ENCODE data around the gene DNAJA2. TPM values are rescaled to one million over a fixed set of nuclear protein-coding genes. Genes with fewer than 3 reads are reported as not detected.

DNAJA2 gene
- total RNA-seq, 1 donor from 2014 or later: 65.3 TPM

DNA sequence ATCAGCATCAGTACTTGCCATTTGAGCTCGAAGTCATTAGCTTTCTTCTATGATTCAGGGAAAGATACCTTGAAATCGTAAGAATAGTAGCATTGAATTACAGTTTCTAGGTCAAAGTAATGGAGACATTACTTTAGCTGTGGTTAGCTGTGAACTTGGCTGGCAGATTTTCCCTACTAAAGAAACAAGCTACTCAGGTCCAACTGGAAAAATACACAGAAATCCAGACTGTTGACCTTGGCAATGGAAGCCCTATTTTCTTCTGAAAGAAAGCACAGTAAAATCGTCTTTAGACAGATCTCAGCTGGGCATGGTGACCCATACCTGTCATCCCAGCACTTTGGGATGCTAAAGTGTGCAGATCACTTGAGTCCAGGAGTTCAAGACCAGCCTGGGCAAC is 13.4 kb upstream of the DNAJA2 start:
- DNase-seq (ENCODE audit: low read depth, low spot score): no peak
- TF ChIP-seq, protein P1, sequence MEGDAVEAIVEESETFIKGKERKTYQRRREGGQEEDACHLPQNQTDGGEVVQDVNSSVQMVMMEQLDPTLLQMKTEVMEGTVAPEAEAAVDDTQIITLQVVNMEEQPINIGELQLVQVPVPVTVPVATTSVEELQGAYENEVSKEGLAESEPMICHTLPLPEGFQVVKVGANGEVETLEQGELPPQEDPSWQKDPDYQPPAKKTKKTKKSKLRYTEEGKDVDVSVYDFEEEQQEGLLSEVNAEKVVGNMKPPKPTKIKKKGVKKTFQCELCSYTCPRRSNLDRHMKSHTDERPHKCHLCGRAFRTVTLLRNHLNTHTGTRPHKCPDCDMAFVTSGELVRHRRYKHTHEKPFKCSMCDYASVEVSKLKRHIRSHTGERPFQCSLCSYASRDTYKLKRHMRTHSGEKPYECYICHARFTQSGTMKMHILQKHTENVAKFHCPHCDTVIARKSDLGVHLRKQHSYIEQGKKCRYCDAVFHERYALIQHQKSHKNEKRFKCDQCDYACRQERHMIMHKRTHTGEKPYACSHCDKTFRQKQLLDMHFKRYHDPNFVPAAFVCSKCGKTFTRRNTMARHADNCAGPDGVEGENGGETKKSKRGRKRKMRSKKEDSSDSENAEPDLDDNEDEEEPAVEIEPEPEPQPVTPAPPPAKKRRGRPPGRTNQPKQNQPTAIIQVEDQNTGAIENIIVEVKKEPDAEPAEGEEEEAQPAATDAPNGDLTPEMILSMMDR (conservative IDR thresholded peaks at IDR 0.05): no peak
- H3K27me3 Mint-ChIP-seq (ENCODE audit: low read depth): no peaks in the 10 kb centered on the region
- H3K4me3 Mint-ChIP-seq: no peak overlapping the region
- peaks cover 3% of the 10 kb centered on the region for H3K36me3 Mint-ChIP-seq (ENCODE audit: low read depth)
- peaks cover 3% of the 10 kb centered on the region for H3K9me3 Mint-ChIP-seq
- H3K27ac Mint-ChIP-seq (ENCODE audit: unreplicated experiment): no peak overlapping the region
- H3K4me1 Mint-ChIP-seq: peaks cover 3% of the 10 kb centered on the region

DNA sequence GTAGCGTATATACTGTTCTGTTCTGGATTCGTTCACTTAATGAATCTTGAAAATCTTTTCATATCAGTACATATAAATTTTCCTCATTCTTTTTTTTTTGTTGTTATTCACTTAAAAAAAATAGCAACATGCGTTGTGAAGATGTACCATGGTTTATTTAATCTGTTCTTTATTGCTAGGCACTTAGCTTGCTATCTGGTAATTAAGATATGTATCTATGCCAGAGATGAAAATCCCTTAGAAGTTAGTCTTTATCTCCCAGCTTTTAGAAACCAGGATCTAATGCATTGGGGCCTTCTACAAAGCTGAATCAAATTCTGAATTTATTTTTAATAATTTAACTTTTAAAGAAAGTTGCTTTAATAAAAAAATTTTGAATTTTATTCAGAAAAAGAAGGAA is 13.0 kb upstream of the DNAJA2 start:
- H3K9me3 Mint-ChIP-seq: peaks cover under 1% of the 10 kb centered on the region

DNA sequence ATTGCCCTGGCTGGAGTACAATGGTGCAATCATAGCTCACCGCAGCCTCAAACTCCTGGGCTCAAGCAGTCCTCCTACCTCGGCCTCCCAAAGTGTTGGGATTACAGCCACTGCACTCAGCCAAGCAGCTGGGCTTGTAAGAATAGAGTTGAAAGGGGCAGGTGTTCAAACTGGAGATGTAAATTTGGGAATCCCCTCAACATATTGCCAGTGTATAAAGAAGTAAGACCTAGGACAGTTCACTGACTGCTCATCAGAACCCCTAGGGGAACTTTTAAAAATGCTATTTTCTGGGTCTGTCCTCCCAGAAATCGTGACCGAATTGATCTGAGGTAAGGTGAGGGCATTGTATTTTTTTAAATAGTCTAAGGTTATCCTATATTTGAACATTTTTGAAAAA is 8.9 kb upstream of the DNAJA2 start:
- Mint-ChIP-seq H3K4me3 (no peak overlapping the region), H3K9me3 (no peaks in the 10 kb centered on the region), H3K36me3 (ENCODE audit: low read depth) (no peaks in the 10 kb centered on the region), H3K27me3 (ENCODE audit: low read depth) (no peaks in the 10 kb centered on the region), H3K27ac (ENCODE audit: unreplicated experiment) (no peak overlapping the region), H3K4me1 (peaks cover under 1% of the 10 kb centered on the region)
- TF ChIP-seq, protein P1 (conservative IDR thresholded peaks at IDR 0.05): no peak
- no peak for DNase-seq (ENCODE audit: low read depth, low spot score)

More for the DNA sequence above, 13.0 kb upstream of the DNAJA2 start:
- TF ChIP-seq, protein P1 (conservative IDR thresholded peaks at IDR 0.05): no peak
- DNase-seq (ENCODE audit: low read depth, low spot score): no peak
- no peaks in the 10 kb centered on the region for H3K27me3 Mint-ChIP-seq (ENCODE audit: low read depth)
- no peak overlapping the region for H3K27ac Mint-ChIP-seq (ENCODE audit: unreplicated experiment)
- H3K36me3 Mint-ChIP-seq (ENCODE audit: low read depth): peaks cover under 1% of the 10 kb centered on the region
- no peak overlapping the region for H3K4me3 Mint-ChIP-seq
- H3K4me1 Mint-ChIP-seq: peaks cover 3% of the 10 kb centered on the region

DNA sequence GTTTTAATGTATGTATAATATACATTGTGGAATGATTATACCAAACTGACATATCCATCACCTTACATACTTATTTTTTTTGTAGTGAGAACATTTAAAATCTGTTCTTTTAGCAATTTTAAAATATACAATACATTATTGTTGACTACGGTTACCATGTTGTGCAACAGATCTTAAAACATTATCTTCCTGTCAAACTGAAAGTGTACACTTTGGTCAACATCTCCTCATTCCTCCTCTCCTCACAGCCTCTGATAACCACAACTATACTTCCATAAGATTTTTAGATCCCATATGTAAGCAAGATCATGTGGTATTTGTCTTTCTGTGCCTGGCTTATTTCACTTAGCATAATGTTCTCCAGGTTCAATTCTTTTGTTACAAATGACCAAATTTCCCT is 7.5 kb upstream of the DNAJA2 start:
- DNase-seq (ENCODE audit: low read depth, low spot score): no peak
- Mint-ChIP-seq H3K27me3 (ENCODE audit: low read depth) (no peaks in the 10 kb centered on the region), H3K36me3 (ENCODE audit: low read depth) (no peaks in the 10 kb centered on the region), H3K4me3 (no peak overlapping the region), H3K4me1 (no peaks in the 10 kb centered on the region), H3K27ac (ENCODE audit: unreplicated experiment) (no peak overlapping the region), H3K9me3 (no peaks in the 10 kb centered on the region)
- TF ChIP-seq, protein P1 (conservative IDR thresholded peaks at IDR 0.05): no peak

DNA sequence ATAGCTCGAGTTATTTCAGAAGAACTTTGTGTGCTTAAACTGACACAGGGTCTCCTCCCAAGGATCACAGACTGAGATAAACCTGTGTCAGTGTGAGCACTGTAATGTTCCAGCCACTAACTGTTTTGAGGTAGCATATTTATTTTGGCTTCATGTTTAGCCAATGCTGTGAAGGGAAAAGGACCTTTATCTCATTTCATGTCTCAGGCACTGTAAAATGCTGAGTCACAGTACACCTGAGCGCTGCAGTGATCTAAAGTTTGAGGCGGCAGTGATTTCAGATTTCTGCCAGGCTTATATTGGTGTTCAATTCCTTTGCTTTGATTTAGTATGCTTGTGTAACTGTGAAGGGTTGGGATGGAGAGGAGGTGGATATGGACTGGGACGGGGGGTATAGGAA is 3.1 kb upstream of the DNAJA2 start:
- Mint-ChIP-seq H3K4me1 (peaks cover 24% of the 10 kb centered on the region), H3K36me3 (ENCODE audit: low read depth) (no peaks in the 10 kb centered on the region), H3K9me3 (no peaks in the 10 kb centered on the region), H3K4me3 (no peak overlapping the region), H3K27ac (ENCODE audit: unreplicated experiment) (no peak overlapping the region), H3K27me3 (ENCODE audit: low read depth) (no peaks in the 10 kb centered on the region)
- TF ChIP-seq, protein P1 (conservative IDR thresholded peaks at IDR 0.05): no peak
- DNase-seq (ENCODE audit: low read depth, low spot score): no peak

All from neural crest cell (in vitro differentiated cells).